BE2C (cell line): Measurements from ENCODE around the gene RNF135.
"Not testable (repeated sequence)": the region's sequence is repeated elsewhere in the genome, so short reads cannot be mapped to it uniquely, and the experiment has no call there.

Experiments
- DNase-seq: peaks from one replicate; pipeline ENCODE4 v3.0.0-alpha.2; 2020
- H3K27me3 ChIP-seq: fragments of 250-450 bp; sonication (Bioruptor Pico); 2 replicates; pipeline ENCODE4 v1.5.1; 2020; ENCODE audit warnings: mild to moderate bottlenecking
- H3K36me3 ChIP-seq: fragments of 250-450 bp; sonication (Bioruptor Pico); 2 replicates; pipeline ENCODE4 v1.5.1; 2020; ENCODE audit warnings: mild to moderate bottlenecking
- H3K4me1 ChIP-seq: fragments of 250-450 bp; sonication (Bioruptor Pico); 2 replicates; pipeline ENCODE4 v1.5.1; 2020
- H3K4me3 ChIP-seq: 2 replicates; pipeline ENCODE4 v1.5.1; 2011; ENCODE audit warnings: low read depth, low read length
- H3K9me3 ChIP-seq: fragments of 250-450 bp; sonication (Bioruptor Pico); 2 replicates; pipeline ENCODE4 v1.5.1; 2020
- TF ChIP-seq, protein P1 (sequence below): IDR thresholded peaks from 2 replicates; pipeline ENCODE4 v1.5.1; 2012; ENCODE audit warnings: mild to moderate bottlenecking, low read depth, low read length

Gene RNF135

DNA sequence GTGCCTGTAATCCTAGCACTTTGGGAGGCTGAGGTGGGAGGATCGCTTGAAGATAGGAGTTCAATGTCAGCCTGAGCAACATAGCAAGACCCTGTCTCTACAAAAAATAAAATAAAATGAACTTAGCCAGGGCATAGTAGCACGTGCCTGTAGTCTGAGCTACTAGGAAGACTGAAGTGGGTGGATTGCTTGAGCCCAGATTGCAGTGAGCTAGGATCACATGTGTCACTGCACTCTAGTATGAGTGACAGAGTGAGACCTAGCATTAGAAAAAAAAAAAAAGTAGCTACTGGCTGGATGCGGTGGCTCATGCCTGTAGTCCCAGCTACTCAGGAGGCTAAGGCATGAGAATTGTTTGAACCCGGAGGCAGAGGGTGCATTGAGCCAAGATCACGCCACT lies 43.1 kb upstream of the RNF135 start:
- Histone ChIP-seq H3K4me1 (no peaks in the 10 kb centered on the region), H3K36me3 (no peaks in the 10 kb centered on the region), H3K4me3 (no peak overlapping the region), H3K9me3 (no peaks in the 10 kb centered on the region), H3K27me3 (peaks cover 5% of the 10 kb centered on the region)
- DNase-seq: no peak
- TF ChIP-seq, protein P1, sequence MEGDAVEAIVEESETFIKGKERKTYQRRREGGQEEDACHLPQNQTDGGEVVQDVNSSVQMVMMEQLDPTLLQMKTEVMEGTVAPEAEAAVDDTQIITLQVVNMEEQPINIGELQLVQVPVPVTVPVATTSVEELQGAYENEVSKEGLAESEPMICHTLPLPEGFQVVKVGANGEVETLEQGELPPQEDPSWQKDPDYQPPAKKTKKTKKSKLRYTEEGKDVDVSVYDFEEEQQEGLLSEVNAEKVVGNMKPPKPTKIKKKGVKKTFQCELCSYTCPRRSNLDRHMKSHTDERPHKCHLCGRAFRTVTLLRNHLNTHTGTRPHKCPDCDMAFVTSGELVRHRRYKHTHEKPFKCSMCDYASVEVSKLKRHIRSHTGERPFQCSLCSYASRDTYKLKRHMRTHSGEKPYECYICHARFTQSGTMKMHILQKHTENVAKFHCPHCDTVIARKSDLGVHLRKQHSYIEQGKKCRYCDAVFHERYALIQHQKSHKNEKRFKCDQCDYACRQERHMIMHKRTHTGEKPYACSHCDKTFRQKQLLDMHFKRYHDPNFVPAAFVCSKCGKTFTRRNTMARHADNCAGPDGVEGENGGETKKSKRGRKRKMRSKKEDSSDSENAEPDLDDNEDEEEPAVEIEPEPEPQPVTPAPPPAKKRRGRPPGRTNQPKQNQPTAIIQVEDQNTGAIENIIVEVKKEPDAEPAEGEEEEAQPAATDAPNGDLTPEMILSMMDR: no peak

DNA sequence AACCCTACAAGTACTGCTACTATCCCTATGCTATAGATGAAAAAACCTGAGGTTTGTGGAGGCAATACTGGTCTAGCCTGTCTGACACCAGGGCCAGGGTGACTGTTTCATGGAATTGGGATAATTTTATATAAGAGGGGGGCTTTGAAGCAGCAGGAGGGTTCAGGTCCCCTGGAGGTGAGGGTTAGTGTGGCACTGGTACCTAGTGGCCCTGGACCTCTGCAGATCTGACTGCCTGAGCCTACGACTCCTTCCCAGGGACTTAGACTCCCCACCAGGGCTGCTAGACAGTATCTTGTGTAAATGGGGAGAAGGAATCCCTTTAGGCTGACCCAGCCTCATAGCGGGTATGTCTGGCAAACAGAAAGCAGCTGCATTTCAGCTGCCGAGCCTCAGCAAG lies 42.3 kb upstream of the RNF135 start:
- Histone ChIP-seq H3K4me3 (no peak overlapping the region), H3K27me3 (no peaks in the 10 kb centered on the region), H3K9me3 (no peaks in the 10 kb centered on the region), H3K36me3 (no peaks in the 10 kb centered on the region), H3K4me1 (no peaks in the 10 kb centered on the region)
- no peak for DNase-seq
- TF ChIP-seq, protein P1: no peak

DNA sequence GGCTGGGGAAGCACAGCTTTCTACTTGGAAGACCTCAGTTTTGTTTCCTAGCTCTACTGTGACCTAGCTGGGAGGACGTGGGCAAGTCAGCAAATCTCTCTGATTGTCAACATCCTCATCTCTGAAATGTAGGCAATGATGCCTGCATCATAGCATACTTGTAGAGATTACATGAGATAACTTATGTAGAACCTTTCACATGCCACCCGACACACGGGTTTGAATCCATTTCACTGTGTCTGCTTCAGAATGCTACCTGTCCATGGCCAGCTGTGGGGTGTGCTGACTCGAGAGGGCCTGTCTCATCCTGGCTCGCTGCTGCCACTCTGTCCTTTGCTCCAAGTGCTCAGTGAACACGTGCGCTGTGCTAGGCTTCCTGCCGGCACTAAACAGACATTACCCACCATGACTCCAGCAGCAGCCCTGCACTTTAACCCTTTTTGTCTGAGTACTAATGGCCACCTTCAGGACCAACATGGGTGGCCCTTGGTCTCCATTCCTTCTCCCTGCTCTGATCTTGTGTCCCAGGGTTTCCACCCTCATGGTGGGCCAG lies 41.7 kb upstream of the RNF135 start:
- H3K9me3 ChIP-seq: no peaks in the 10 kb centered on the region
- no peaks in the 10 kb centered on the region for H3K36me3 ChIP-seq
- no peaks in the 10 kb centered on the region for H3K27me3 ChIP-seq
- no peak overlapping the region for H3K4me3 ChIP-seq
- no peak for DNase-seq
- H3K4me1 ChIP-seq: no peaks in the 10 kb centered on the region
- TF ChIP-seq, protein P1: no peak

DNA sequence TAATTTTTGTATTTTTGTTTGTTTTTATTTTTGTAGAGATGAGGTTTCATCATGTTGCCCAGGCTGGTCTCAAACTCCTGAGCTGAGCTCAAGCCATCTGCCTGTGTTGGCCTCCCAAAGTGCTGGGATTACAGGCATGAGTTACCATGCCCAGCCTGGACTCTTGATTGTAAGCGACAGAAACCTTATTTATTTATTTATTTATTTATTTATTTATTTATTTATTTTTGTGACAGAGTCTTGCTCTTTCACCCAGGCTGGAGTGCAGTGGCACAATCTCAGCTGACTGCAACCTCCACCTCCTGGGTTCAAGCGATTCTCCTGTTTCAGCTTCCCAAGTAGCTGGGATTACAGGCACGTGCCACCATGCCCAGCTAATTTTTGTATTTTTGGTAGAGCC lies 41.0 kb upstream of the RNF135 start:
- not testable (repeated sequence) for H3K27me3 ChIP-seq, H3K4me1 ChIP-seq, H3K36me3 ChIP-seq, H3K9me3 ChIP-seq, H3K4me3 ChIP-seq, DNase-seq

DNA sequence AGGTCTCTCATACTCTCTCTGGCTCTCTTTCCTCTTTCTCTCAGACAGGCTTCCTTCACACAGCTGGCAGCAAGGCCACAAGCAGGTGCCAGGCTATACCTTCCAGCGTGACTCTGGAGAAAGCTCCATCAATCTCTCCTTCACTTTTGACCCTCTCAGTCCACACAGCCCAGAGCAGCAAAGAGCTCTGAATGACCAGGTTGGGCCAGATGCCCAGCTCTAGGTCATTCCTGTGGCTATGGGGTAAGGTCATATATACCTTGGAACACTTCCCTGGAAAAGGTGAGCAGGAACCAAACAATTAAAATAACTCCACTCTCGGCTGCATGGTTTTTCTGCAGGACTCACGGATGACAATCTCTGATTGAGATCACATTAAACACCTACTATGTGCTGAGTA lies 40.3 kb upstream of the RNF135 start:
- H3K36me3 ChIP-seq: no peaks in the 10 kb centered on the region
- H3K27me3 ChIP-seq: no peaks in the 10 kb centered on the region
- H3K4me3 ChIP-seq: no peak overlapping the region
- no peaks in the 10 kb centered on the region for H3K4me1 ChIP-seq
- no peak for DNase-seq
- TF ChIP-seq, protein P1: no peak
- H3K9me3 ChIP-seq: no peaks in the 10 kb centered on the region

DNA sequence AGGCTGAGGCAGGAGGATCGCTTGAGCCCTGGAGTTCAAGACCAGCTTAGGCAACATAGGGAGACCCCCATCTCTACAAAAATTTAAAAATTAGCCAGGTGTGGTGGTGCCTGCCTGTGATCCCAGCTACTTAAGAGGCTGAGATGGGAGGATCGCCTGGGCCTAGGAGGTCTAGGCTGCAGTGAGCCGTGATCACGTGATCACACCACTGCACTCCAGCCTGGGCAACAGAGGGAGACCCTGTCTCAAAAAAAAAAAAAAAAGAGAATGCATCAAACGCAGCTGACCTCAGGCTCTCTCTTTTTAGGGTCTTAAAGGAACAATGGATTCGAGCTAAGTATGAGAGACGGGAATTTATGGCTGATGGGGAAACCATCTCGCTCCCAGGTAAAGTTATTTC lies 39.3 kb upstream of the RNF135 start:
- H3K27me3 ChIP-seq, H3K9me3 ChIP-seq, H3K4me3 ChIP-seq, DNase-seq, H3K36me3 ChIP-seq, H3K4me1 ChIP-seq: not testable (repeated sequence)

DNA sequence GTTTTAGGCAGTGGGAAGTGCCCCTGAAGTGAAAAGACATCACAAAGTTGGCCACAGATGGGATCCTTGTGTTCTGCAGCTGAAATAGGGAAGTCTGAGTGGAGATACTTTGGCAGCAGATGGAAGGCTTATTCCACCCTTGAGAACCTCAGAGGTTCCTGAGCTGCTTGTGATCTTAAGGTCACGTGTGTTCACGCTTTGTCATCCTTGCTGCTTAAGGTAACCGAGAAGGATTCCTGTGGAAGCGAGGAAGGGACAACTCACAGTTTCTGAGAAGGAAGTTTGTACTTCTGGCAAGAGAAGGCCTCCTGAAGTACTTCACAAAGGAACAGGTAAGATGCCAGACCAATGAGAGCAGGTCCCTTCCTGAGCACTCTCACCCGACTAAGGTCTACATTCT lies 36.9 kb upstream of the RNF135 start:
- no peaks in the 10 kb centered on the region for H3K36me3 ChIP-seq
- DNase-seq: no peak
- no peaks in the 10 kb centered on the region for H3K9me3 ChIP-seq
- H3K27me3 ChIP-seq: no peaks in the 10 kb centered on the region
- TF ChIP-seq, protein P1: no peak
- H3K4me3 ChIP-seq: no peak overlapping the region
- H3K4me1 ChIP-seq: no peaks in the 10 kb centered on the region
